ENCODE results near the gene FMR1. TPM values are rescaled to one million over a fixed set of nuclear protein-coding genes. Genes with fewer than 3 reads are reported as not detected.

Gene FMR1
- total RNA-seq, 1 donor from 2014 or later, result 27.4 TPM

- DNase-seq (ENCODE audit: low read depth, low spot score), result no peak
Observed at GRCh38 chrX:147916375-147916968, 4.8 kb downstream of the FMR1 start.

DNA sequence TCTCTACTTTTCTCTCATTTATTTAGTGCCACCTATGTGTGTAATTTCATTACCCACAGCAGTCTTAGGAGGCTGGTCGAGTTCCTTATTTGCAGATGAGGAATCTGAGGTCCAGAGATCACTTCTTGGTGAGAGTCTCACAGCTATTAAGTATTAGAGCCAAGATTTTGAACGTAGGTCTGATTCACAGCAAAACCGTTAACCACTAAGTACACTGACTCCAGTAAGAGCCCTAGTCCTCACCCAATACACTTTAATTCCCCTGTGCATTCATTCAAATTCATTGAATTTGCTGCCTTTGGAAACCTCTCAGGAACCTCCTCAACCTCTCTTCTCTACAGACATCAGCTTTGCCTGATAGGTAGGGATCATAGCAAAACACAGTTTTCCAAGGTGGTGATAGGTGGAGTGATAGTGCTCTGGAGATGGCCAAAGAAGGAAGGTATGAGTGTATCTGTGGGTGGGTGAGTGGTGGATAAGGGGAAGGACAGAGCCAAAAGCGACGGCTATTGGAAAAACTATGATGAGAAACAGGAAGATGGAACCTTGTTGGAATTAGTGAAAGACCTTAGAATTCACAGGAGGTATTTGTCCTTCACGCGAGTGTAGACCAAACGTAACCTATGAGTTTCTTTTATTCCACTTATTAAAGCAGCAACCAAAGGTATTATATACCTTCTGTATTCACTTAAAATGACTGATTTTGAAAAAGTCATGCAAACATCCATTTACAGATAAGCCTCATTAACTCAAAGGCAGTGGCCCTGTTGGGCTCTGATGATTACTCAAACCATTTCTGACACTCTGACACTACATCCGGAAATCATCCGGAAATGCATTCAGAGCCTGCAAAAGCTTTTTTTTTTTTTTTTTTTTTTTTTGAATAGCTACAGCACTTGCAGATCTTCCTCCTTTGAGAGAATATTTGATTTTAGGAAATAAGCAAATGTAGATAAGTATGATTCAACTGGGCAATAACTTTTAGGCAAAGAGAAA is 6.3 kb downstream of the FMR1 start:
- DNase-seq (ENCODE audit: low read depth, low spot score), result no peak

GRCh38 chrX:147920161-147920666 is 8.5 kb downstream of the FMR1 start:
- no peak for DNase-seq (ENCODE audit: low read depth, low spot score)

- no peak for DNase-seq (ENCODE audit: low read depth, low spot score)
Observed at GRCh38 chrX:147923605-147924004, 11.9 kb downstream of the FMR1 start.

DNA sequence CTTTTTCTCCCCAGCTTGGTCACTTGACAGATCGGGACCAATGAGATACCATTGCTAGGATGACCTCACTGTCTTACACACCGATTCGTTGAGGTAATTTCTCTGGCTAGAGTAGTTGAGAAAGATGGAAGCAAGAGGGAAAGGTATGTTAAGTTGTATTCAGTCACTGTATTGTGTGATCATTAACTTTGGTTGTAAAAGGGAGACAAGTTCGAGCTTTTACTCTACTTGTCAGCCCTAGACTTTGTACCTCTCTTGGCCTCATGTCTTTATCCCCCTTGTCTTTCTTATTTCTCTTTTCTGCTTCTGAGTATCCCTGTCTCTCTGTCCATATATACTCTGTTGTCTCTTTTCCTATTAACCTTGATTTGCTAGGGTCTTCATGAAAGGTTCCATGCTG is 15.5 kb downstream of the FMR1 start:
- DNase-seq (ENCODE audit: low read depth, low spot score), result no peak

DNA sequence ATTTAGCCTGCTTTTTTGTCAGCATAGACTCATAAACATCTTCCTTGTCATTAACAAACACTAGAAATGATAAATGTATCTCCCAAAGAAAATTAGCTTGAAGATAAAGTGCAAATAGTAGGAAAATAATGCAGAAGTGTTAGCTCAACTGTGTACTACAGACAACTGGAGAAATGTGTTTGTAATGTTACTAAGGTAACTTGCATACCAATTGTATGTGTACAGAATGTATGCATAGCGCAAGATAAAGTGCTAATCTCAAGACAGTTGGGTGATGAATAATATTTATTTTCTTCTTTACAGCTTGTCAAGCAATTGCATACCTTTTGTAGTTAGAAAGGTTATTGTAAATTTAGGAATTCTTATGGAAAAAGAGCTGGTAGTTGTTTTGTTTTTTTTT is 22.1 kb downstream of the FMR1 start:
- DNase-seq (ENCODE audit: low read depth, low spot score), result no peak

GRCh38 chrX:147935156-147935758 is 23.5 kb downstream of the FMR1 start:
- DNase-seq (ENCODE audit: low read depth, low spot score), result no peak

- DNase-seq (ENCODE audit: low read depth, low spot score), result no peak
Observed at GRCh38 chrX:147945286-147945685, 33.6 kb downstream of the FMR1 start.

- DNase-seq (ENCODE audit: low read depth, low spot score), result no peak
Observed at GRCh38 chrX:147948531-147948930, 36.8 kb downstream of the FMR1 start.

DNA sequence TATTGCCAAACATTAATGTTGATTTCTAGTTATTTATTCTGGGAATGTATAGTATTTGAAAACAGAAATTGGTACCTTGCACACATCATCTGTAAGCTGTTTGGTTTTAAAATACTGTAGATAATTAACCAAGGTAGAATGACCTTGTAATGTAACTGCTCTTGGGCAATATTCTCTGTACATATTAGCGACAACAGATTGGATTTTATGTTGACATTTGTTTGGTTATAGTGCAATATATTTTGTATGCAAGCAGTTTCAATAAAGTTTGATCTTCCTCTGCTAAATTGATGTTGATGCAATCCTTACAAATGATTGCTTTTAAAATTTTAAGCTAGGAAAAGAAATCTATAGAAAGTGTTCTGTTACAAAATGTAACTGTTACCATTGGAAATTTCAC is 38.6 kb downstream of the FMR1 start:
- no peak for DNase-seq (ENCODE audit: low read depth, low spot score)

- no peak for DNase-seq (ENCODE audit: low read depth, low spot score)
Observed at GRCh38 chrX:147953976-147954375, 42.3 kb downstream of the FMR1 start.

- no peak for DNase-seq (ENCODE audit: low read depth, low spot score)
Observed at GRCh38 chrX:147957291-147957690, 45.6 kb downstream of the FMR1 start.

- DNase-seq (ENCODE audit: low read depth, low spot score), result no peak
Observed at GRCh38 chrX:147958291-147958690, 46.6 kb downstream of the FMR1 start.

- DNase-seq (ENCODE audit: low read depth, low spot score), result no peak
Observed at GRCh38 chrX:147960722-147961121, 49.0 kb downstream of the FMR1 start.

DNA sequence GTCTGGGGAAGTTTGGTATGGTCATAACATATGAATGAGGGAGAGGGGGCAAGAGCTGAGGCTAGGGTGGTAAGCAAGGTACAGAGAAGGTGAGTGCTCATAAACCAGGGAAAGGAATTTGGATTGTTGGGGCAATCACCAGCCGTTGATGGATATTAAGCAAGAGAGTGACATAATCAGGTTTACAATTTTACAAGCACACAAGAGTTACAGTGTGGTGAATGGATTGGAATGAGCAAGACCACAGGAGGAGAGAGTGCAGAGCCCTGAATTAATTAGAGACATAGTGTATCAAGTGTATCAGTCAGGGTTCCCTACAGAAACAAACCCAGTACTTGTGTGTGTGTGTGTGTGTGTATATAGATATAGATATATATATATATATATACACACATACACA is 50.8 kb downstream of the FMR1 start:
- DNase-seq (ENCODE audit: low read depth, low spot score), result no peak

DNA sequence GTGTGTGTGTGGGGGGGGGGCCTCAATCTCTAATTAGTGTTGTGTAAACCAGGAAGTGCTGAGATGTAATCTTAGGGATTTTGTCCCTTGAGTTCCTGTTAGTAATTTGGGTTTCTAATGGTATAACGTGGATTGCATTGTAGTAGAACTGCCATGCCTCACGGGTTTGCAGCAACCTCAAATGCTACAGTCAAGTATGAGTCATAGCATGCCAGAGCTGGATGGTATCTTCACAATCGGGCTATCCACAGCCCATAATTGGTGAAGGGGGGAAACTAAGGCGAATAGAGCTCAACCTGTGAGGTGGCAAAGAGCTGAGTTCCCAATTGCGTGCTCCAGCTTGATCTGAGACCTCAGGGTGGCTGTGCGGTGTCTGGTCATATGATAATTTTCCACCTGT is 67.2 kb downstream of the FMR1 start:
- DNase-seq (ENCODE audit: low read depth, low spot score), result no peak

DNA sequence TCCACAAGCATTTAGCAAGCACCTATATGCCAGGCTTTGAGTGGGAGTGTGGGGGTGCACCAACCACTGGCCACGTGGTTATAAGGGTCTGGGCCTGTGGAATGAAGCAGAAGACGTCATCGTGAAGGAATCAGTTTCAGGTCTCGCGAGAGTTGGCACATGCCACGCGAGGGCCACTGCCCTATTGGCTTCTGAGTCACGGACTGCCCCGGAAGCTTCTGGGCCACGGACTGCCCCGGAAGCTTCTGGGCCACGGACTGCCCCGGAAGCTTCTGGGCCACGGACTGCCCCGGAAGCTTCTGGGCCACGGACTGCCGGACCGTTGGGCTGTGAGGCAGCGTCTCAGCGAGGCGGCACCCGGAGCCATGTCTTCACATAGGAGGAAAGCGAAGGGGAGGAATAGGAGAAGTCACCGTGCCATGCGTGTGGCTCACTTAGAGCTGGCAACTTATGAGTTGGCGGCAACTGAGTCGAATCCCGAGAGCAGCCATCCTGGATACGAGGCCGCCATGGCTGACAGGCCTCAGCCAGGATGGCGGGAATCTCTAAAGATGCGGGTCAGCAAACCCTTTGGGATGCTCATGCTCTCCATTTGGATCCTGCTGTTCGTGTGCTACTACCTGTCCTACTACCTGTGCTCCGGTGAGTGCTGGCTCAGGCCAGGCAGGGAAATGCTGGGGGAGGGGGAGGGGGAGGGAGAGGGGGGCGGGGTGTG is 69.5 kb downstream of the FMR1 start, which contains the start of gene FMR1NB:
Gene FMR1NB (plus strand): TSS at position 300 of the 715 bp plus-strand sequence. CDS start 66 bp downstream, at position 366.
- no peak for DNase-seq (ENCODE audit: low read depth, low spot score)
